Measurements from ENCODE around the gene AUTS2.

Gene AUTS2

DNA sequence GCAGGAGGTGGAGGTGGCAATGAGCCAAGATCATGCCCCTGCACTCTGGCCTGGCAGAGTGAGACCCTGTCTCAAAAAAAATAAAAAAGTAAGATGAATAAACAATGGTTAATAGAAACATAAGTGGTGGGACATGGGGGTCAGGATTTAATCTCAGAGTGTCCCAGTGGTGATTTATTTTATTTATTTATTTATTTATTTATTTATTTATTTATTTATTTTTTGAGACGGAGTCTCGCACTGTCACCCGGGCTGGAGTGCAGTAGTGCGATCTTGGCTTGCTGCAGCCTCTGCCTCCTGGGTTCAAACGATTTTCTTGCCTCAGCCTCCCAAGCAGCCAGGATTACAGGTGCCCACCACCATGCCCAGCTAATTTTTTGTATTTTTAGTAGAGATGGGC, 1051.0 kb downstream of the AUTS2 start:
- no peak overlapping the region for H3K27ac ChIP-seq (ENCODE audit: low read depth, low read length)
- no peaks in the 10 kb centered on the region for H3F3A ChIP-seq (ENCODE audit: insufficient read depth)
- H3K9me3 ChIP-seq (ENCODE audit: insufficient read depth, low read length), result no peaks in the 10 kb centered on the region
- no peaks in the 10 kb centered on the region for H3K9me2 ChIP-seq (replicated peaks; ENCODE audit: insufficient read depth, low read length)
- no peaks in the 10 kb centered on the region for H4K20me1 ChIP-seq (ENCODE audit: low read depth, low read length)
- no peaks in the 10 kb centered on the region for H3K27me3 ChIP-seq (ENCODE audit: low read length)
- H2AFZ ChIP-seq (ENCODE audit: low read depth, low read length, severe bottlenecking), result no peak overlapping the region
- H3K9ac ChIP-seq (ENCODE audit: low read length), result no peak overlapping the region
- H3K36me3 ChIP-seq (ENCODE audit: low read length), result no peaks in the 10 kb centered on the region
- no peaks in the 10 kb centered on the region for H3K79me2 ChIP-seq (ENCODE audit: insufficient read depth, low read length)
- no peak overlapping the region for H3K4me3 ChIP-seq (ENCODE audit: insufficient read depth, low read length, poor library complexity, severe bottlenecking)
- TF ChIP-seq, protein P1, sequence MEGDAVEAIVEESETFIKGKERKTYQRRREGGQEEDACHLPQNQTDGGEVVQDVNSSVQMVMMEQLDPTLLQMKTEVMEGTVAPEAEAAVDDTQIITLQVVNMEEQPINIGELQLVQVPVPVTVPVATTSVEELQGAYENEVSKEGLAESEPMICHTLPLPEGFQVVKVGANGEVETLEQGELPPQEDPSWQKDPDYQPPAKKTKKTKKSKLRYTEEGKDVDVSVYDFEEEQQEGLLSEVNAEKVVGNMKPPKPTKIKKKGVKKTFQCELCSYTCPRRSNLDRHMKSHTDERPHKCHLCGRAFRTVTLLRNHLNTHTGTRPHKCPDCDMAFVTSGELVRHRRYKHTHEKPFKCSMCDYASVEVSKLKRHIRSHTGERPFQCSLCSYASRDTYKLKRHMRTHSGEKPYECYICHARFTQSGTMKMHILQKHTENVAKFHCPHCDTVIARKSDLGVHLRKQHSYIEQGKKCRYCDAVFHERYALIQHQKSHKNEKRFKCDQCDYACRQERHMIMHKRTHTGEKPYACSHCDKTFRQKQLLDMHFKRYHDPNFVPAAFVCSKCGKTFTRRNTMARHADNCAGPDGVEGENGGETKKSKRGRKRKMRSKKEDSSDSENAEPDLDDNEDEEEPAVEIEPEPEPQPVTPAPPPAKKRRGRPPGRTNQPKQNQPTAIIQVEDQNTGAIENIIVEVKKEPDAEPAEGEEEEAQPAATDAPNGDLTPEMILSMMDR (IDR thresholded peaks at IDR 0.05; ENCODE audit: insufficient read depth, low read length, poor library complexity, severe bottlenecking), result no peak
- no peak for TF ChIP-seq EZH2phosphoT487 (conservative IDR thresholded peaks at IDR 0.05; ENCODE audit: low read length)
- no peak overlapping the region for H3K4me2 ChIP-seq (ENCODE audit: low read depth, low read length, poor library complexity, severe bottlenecking)

DNA sequence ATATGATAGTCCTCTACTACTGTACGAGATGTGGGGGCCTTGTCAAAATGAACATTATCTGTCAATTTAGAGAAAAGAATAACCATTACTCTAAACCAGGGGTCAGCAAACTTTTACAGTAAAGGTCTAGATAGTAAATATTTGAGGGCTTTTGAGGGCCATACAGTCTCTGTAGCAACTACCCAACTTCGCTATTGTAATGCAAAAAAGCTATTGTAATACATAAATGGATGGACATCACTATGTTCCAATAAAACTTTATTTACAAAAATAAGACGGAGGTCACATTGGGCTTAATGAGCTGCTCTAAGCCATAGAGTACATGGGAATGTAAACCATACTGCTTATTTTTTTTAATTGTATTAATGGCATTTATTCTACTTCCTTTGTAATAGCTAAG, 1055.9 kb downstream of the AUTS2 start:
- Histone ChIP-seq H3K4me2 (ENCODE audit: low read depth, low read length, poor library complexity, severe bottlenecking) (no peak overlapping the region), H4K20me1 (ENCODE audit: low read depth, low read length) (no peaks in the 10 kb centered on the region), H3K36me3 (ENCODE audit: low read length) (no peaks in the 10 kb centered on the region), H2AFZ (ENCODE audit: low read depth, low read length, severe bottlenecking) (no peak overlapping the region), H3K27me3 (ENCODE audit: low read length) (no peaks in the 10 kb centered on the region), H3K27ac (ENCODE audit: low read depth, low read length) (no peak overlapping the region), H3K9me3 (ENCODE audit: insufficient read depth, low read length) (no peaks in the 10 kb centered on the region), H3K79me2 (ENCODE audit: insufficient read depth, low read length) (no peaks in the 10 kb centered on the region), H3K9ac (ENCODE audit: low read length) (no peak overlapping the region), H3K9me2 (replicated peaks; ENCODE audit: insufficient read depth, low read length) (no peaks in the 10 kb centered on the region), H3K4me3 (ENCODE audit: insufficient read depth, low read length, poor library complexity, severe bottlenecking) (no peak overlapping the region), H3F3A (ENCODE audit: insufficient read depth) (no peaks in the 10 kb centered on the region)
- TF ChIP-seq, protein P1 (IDR thresholded peaks at IDR 0.05; ENCODE audit: insufficient read depth, low read length, poor library complexity, severe bottlenecking), result no peak
- no peak for TF ChIP-seq EZH2phosphoT487 (conservative IDR thresholded peaks at IDR 0.05; ENCODE audit: low read length)

DNA sequence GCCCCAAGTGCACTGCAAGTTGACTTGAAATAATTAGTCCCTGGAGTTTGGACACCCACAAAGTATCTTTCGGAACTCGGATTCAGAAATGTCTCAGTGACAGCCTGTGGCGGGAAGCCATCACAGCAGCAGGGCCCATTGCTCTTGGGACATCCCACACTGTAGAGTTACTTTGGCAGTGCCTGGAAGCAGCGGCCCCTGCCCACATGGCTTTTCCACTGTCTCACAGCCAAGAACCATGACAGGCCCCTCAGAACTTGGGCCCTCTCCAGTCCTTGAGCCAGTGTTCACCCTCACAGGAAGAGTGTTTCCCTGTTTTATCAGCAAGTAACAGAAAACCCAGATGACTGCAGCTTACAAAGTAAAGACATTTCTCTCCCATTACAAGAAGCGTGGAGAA, 1056.7 kb downstream of the AUTS2 start:
- no peak overlapping the region for H3K9ac ChIP-seq (ENCODE audit: low read length)
- no peak overlapping the region for H3K4me2 ChIP-seq (ENCODE audit: low read depth, low read length, poor library complexity, severe bottlenecking)

More for the DNA sequence above, 1056.7 kb downstream of the AUTS2 start:
- Histone ChIP-seq H3K27me3 (ENCODE audit: low read length) (no peaks in the 10 kb centered on the region), H3K36me3 (ENCODE audit: low read length) (no peaks in the 10 kb centered on the region), H3K9me2 (replicated peaks; ENCODE audit: insufficient read depth, low read length) (no peaks in the 10 kb centered on the region), H3K79me2 (ENCODE audit: insufficient read depth, low read length) (no peaks in the 10 kb centered on the region), H3K9me3 (ENCODE audit: insufficient read depth, low read length) (no peaks in the 10 kb centered on the region), H2AFZ (ENCODE audit: low read depth, low read length, severe bottlenecking) (no peak overlapping the region), H3K4me3 (ENCODE audit: insufficient read depth, low read length, poor library complexity, severe bottlenecking) (no peak overlapping the region), H3F3A (ENCODE audit: insufficient read depth) (no peaks in the 10 kb centered on the region), H4K20me1 (ENCODE audit: low read depth, low read length) (no peaks in the 10 kb centered on the region), H3K27ac (ENCODE audit: low read depth, low read length) (no peak overlapping the region)
- TF ChIP-seq, protein P1 (IDR thresholded peaks at IDR 0.05; ENCODE audit: insufficient read depth, low read length, poor library complexity, severe bottlenecking), result no peak
- TF ChIP-seq EZH2phosphoT487 (conservative IDR thresholded peaks at IDR 0.05; ENCODE audit: low read length), result no peak

All from SU-DHL-6 (cell line).